Osteoblast (primary cell): Measurements from ENCODE around the gene PDX1. TPM values are rescaled to one million over a fixed set of nuclear protein-coding genes. Genes with fewer than 3 reads are reported as not detected.

Experiments
- DNase-seq: peaks from one replicate; pipeline ENCODE4 v3.0.0; 2011; ENCODE audit warnings: low spot score, mixed read lengths; ENCODE audit not compliant: insufficient read length; ENCODE audit errors: missing footprints
- H2AFZ ChIP-seq: 2 replicates; pipeline ENCODE4 v1.6.0; 2011; ENCODE audit warnings: mild to moderate bottlenecking, low read length
- H3K27ac ChIP-seq: 2 replicates; pipeline ENCODE4 v1.5.1; 2011; ENCODE audit warnings: mild to moderate bottlenecking, low read depth, low read length, moderate library complexity
- H3K27me3 ChIP-seq: 2 replicates; pipeline ENCODE4 v1.6.0; 2012; ENCODE audit warnings: mild to moderate bottlenecking, control low read depth, inconsistent platforms, low read length, moderate library complexity; ENCODE audit not compliant: insufficient read depth
- H3K36me3 ChIP-seq: 2 replicates; pipeline ENCODE4 v1.5.1; 2011; ENCODE audit warnings: mild to moderate bottlenecking, low read length, control low read depth, moderate library complexity; ENCODE audit not compliant: insufficient read depth
- H3K4me1 ChIP-seq: 2 replicates; pipeline ENCODE4 v1.5.1; 2011; ENCODE audit warnings: mild to moderate bottlenecking, low read length, control low read depth, moderate library complexity; ENCODE audit not compliant: insufficient read depth
- H3K4me2 ChIP-seq: 2 replicates; pipeline ENCODE4 v1.6.0; 2011; ENCODE audit warnings: mild to moderate bottlenecking, low read length; ENCODE audit not compliant: insufficient read depth
- H3K4me3 ChIP-seq: fragments of 200-600 bp; sonication (generic); 3 replicates; pipeline ENCODE4 v1.5.1; 2012; ENCODE audit warnings: mild to moderate bottlenecking, low read length, inconsistent platforms; ENCODE audit not compliant: insufficient read depth
- H3K79me2 ChIP-seq: 2 replicates; pipeline ENCODE4 v1.6.0; 2012; ENCODE audit warnings: mild to moderate bottlenecking, low read length, control low read depth, inconsistent platforms; ENCODE audit not compliant: insufficient read depth
- H3K9me3 ChIP-seq: 2 replicates; pipeline ENCODE4 v1.5.1; 2011; ENCODE audit warnings: low read depth, low read length, control low read depth
- H4K20me1 ChIP-seq: 2 replicates; pipeline ENCODE4 v1.6.0; 2012; ENCODE audit warnings: mild to moderate bottlenecking, low read length, control low read depth; ENCODE audit not compliant: insufficient read depth
- total RNA-seq: library from RNA; depleted of rRNA; stranded (reverse); fragments of >200 nt; gene quantifications from 2 replicates; pipeline ENCODE4 v1.2.3, GENCODE V29; 2012
- TF ChIP-seq, protein P1 (sequence below): IDR thresholded peaks from 2 replicates; pipeline ENCODE4 v1.5.1; 2011; ENCODE audit warnings: mild to moderate bottlenecking, low read depth, low read length, moderate library complexity; ENCODE audit errors: extremely low read depth

The PDX1 gene
- total RNA-seq, 1 donor: not detected

DNA sequence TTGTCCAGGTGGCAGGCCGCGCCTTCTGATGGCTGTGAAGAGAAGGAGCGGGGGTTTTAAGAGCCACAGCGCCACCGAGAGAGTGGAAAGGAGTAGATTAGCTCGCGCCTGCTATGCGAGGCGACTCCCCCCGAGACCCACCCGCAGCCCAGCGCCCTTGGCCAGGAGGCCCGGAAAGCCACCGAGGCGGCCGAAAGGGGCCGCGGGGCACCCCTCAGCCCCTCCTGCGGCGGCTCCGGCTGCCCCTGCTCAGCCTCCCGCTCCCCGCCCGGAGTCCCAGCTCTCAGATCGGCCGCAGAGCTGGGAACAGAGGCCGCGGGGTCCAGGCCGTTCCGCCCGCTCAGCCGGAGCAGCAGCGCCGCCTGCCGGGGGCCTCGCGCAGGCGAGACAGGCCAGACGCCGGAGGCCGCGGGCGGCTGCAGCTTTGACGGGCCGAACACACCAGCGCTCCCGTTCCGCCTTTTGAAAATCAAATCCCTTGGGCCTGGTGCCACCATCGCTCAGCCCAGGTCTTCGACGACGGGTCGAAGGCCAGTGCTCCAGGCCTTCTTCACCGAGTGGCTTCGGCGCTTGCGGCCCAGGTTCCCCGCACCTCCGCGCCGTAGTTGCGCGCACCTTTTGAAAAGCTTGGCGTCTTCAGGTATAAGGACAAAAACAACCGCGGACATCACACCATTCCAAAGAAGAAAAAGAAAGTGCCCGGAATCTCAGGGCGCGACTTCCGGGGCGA lies 34.0 kb downstream of the PDX1 start:
- no peaks in the 10 kb centered on the region for H3K79me2 ChIP-seq
- H4K20me1 ChIP-seq: no peaks in the 10 kb centered on the region
- no peaks in the 10 kb centered on the region for H3K36me3 ChIP-seq
- peaks cover 55% of the 10 kb centered on the region for H3K27me3 ChIP-seq
- no peaks in the 10 kb centered on the region for H3K9me3 ChIP-seq
- DNase-seq: peak; percentile 98
- no peak overlapping the region for H3K27ac ChIP-seq
- no peaks in the 10 kb centered on the region for H3K4me1 ChIP-seq
- H3K4me2 ChIP-seq: peak overlapping the region; percentile 78
- H3K4me3 ChIP-seq: peak overlapping the region; percentile 66
- TF ChIP-seq, protein P1, sequence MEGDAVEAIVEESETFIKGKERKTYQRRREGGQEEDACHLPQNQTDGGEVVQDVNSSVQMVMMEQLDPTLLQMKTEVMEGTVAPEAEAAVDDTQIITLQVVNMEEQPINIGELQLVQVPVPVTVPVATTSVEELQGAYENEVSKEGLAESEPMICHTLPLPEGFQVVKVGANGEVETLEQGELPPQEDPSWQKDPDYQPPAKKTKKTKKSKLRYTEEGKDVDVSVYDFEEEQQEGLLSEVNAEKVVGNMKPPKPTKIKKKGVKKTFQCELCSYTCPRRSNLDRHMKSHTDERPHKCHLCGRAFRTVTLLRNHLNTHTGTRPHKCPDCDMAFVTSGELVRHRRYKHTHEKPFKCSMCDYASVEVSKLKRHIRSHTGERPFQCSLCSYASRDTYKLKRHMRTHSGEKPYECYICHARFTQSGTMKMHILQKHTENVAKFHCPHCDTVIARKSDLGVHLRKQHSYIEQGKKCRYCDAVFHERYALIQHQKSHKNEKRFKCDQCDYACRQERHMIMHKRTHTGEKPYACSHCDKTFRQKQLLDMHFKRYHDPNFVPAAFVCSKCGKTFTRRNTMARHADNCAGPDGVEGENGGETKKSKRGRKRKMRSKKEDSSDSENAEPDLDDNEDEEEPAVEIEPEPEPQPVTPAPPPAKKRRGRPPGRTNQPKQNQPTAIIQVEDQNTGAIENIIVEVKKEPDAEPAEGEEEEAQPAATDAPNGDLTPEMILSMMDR: peak; percentile 67
- peak overlapping the region; percentile 70 for H2AFZ ChIP-seq

DNA sequence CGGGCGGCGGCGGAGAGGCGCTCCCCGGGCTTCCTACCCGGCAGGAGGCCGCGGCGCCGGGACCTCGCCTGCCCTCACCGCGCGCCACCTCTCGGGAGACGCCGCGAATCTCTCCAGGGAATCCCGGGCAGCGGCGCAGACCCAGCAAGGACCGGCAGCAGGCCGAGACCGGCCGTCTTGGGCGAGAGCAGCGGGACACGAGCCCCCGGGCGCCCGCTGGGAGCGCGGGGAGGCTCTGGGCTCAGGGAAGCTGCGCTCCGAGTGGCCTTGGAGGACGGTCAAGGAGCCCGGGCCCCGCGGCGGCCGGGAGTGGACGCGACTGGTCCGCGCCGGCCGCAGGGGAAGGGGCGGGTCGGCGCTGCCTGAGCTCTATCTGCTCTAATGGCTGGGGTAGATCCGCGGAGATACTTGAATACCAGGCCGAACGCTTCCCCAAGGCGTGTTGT lies 34.6 kb downstream of the PDX1 start:
- TF ChIP-seq, protein P1: no peak
- peak overlapping the region; percentile 70 for H2AFZ ChIP-seq
- peaks cover 58% of the 10 kb centered on the region for H3K27me3 ChIP-seq
- H3K9me3 ChIP-seq: no peaks in the 10 kb centered on the region
- no peaks in the 10 kb centered on the region for H3K79me2 ChIP-seq
- DNase-seq: peak; percentile 86
- peak overlapping the region; percentile 66 for H3K4me3 ChIP-seq
- no peaks in the 10 kb centered on the region for H4K20me1 ChIP-seq
- no peaks in the 10 kb centered on the region for H3K4me1 ChIP-seq
- no peaks in the 10 kb centered on the region for H3K36me3 ChIP-seq
- H3K27ac ChIP-seq: no peak overlapping the region
- peak overlapping the region; percentile 78 for H3K4me2 ChIP-seq

DNA sequence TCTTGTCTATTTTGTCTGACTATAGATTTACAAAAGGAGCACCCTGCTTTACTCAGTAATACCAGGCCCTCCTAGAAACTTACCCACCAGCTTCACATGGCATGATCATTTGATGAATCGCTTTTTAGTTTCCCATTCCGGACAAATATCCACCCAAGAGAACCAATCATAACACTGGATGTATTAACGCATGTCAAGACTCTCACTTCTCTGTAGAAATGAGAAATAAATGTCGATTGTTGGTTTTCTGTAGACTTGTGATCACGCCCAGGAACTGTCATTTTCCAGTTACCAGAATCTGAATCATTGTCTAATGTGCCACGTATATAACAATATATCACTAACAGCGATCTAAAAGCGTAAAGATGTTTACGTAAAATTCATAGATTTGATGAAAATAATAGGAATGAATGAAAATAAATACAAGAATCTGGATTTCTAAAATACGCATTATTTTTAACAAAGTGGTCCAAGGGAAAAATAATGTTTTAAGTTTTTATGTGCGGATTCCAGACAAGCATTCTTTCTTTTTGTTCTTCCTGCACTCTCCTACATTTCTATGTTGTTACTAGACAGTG lies 35.3 kb downstream of the PDX1 start:
- TF ChIP-seq, protein P1: no peak
- H3K4me2 ChIP-seq: no peak overlapping the region
- peak; percentile 32 for DNase-seq
- no peaks in the 10 kb centered on the region for H3K36me3 ChIP-seq
- no peaks in the 10 kb centered on the region for H3K4me1 ChIP-seq
- H3K4me3 ChIP-seq: no peak overlapping the region
- H4K20me1 ChIP-seq: no peaks in the 10 kb centered on the region
- no peaks in the 10 kb centered on the region for H3K79me2 ChIP-seq
- H3K9me3 ChIP-seq: no peaks in the 10 kb centered on the region
- H3K27me3 ChIP-seq: peaks cover 64% of the 10 kb centered on the region
- no peak overlapping the region for H3K27ac ChIP-seq
- no peak overlapping the region for H2AFZ ChIP-seq

DNA sequence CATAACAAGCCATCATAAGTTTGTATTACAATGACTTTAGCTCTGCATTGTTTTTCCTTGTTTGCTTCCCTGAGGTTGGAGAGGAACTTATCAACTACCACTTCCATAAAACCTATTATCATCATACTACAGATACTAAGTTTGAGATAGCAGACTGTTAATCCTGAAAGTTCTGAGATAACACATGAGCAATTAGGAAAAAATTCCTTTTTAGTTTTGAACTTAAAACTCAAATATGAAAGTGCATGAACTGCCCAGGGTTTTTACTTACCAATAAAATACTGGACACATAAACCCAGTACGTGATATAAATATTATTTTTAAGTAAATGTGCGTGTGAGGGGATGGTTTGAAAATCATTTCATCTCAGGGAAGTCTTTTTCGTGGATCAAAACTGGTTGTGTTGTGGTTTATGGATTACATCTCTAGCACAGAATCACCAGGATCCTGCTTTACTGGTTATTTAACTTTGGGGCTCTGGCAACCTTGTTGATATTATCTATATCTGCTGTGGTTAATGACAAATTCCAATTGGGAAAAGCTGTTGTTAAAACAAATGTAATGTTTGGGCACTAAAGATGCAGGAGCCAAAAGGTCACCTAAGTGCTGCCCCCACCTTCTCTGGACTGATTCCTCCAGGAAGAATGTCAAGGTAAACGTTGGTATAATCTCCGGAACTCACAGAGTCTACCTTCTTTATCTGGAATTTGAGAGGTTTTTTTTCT lies 36.9 kb downstream of the PDX1 start:
- H3K4me1 ChIP-seq: no peaks in the 10 kb centered on the region
- TF ChIP-seq, protein P1: no peak
- no peaks in the 10 kb centered on the region for H3K36me3 ChIP-seq
- H3K4me2 ChIP-seq: no peak overlapping the region
- no peak overlapping the region for H3K27ac ChIP-seq
- H3K27me3 ChIP-seq: peaks cover 78% of the 10 kb centered on the region
- peak; percentile 45 for DNase-seq
- no peaks in the 10 kb centered on the region for H3K9me3 ChIP-seq
- H4K20me1 ChIP-seq: no peaks in the 10 kb centered on the region
- no peak overlapping the region for H2AFZ ChIP-seq
- no peak overlapping the region for H3K4me3 ChIP-seq
- H3K79me2 ChIP-seq: no peaks in the 10 kb centered on the region
